GM21825 (cell line): Measurements from ENCODE around the gene CBFA2T3.

ENCODE experiments used
- ATAC-seq: cut with Tn5 transposase; IDR thresholded peaks from one replicate; pipeline ENCODE4 v1.9.1; 2021; ENCODE audit warnings: mild to moderate bottlenecking, moderate library complexity; ENCODE audit not compliant: unreplicated experiment

Gene CBFA2T3

GRCh38 chr16:88977812-88978607 lies 1.0 kb upstream of the CBFA2T3 start:
- no peak for ATAC-seq

- ATAC-seq: no peak
Measured at GRCh38 chr16:88976366-88977017, 515 bp downstream of the CBFA2T3 start.

- ATAC-seq: no peak
Measured at GRCh38 chr16:88975511-88976061, 1.4 kb downstream of the CBFA2T3 start.

GRCh38 chr16:88974916-88975215 lies 2.1 kb downstream of the CBFA2T3 start:
- ATAC-seq: no peak

GRCh38 chr16:88974080-88974915 lies 2.7 kb downstream of the CBFA2T3 start:
- no peak for ATAC-seq

GRCh38 chr16:88973415-88974050 lies 3.5 kb downstream of the CBFA2T3 start:
- ATAC-seq: no peak

GRCh38 chr16:88973007-88973410 lies 4.0 kb downstream of the CBFA2T3 start:
- ATAC-seq: no peak

GRCh38 chr16:88972349-88972748 lies 4.7 kb downstream of the CBFA2T3 start:
- no peak for ATAC-seq

GRCh38 chr16:88971371-88972097 lies 5.5 kb downstream of the CBFA2T3 start:
- ATAC-seq: peak; percentile 25

- no peak for ATAC-seq
Measured at GRCh38 chr16:88970539-88971065, 6.4 kb downstream of the CBFA2T3 start.

GRCh38 chr16:88970050-88970449 lies 7.0 kb downstream of the CBFA2T3 start:
- no peak for ATAC-seq

GRCh38 chr16:88969361-88969831 lies 7.6 kb downstream of the CBFA2T3 start:
- ATAC-seq: no peak

GRCh38 chr16:88968589-88969280 lies 8.3 kb downstream of the CBFA2T3 start:
- ATAC-seq: no peak

GRCh38 chr16:88967830-88968588 lies 9.0 kb downstream of the CBFA2T3 start:
- peak; percentile 54 for ATAC-seq

- no peak for ATAC-seq
Measured at GRCh38 chr16:88966986-88967829, 9.8 kb downstream of the CBFA2T3 start.

GRCh38 chr16:88965826-88966480 lies 11.1 kb downstream of the CBFA2T3 start:
- no peak for ATAC-seq

- ATAC-seq: no peak
Measured at GRCh38 chr16:88965411-88965810, 11.6 kb downstream of the CBFA2T3 start.
